Neural cell (in vitro differentiated cells): ENCODE results near the gene ACIN1. TPM values are rescaled to one million over a fixed set of nuclear protein-coding genes. Genes with fewer than 3 reads are reported as not detected.

Source experiments
- H2AFZ ChIP-seq: fragments of 200-600, 300-800 bp; sonication (generic), shearing (Covaris generic); 2 replicates; pipeline ENCODE4 v1.6.0; 2014; ENCODE audit warnings: low read depth, mild to moderate bottlenecking, antibody characterized with exemption, low read length, moderate library complexity
- H3F3A ChIP-seq: fragments of 200-600 bp; shearing (Covaris generic); 2 replicates; pipeline ENCODE4 v1.6.1; 2016; ENCODE audit warnings: mild to moderate bottlenecking, moderate library complexity, mixed read lengths, antibody characterized with exemption, low read length; ENCODE audit not compliant: insufficient read depth, poor library complexity, severe bottlenecking
- H3K27ac ChIP-seq: fragments of 200-600, 300-800 bp; sonication (generic), shearing (Covaris generic); 2 replicates; pipeline ENCODE4 v1.5.1; 2014; ENCODE audit warnings: mild to moderate bottlenecking, low read length, moderate library complexity
- H3K27me3 ChIP-seq: fragments of 300-800, 200-600 bp; sonication (generic), shearing (Covaris generic); 2 replicates; pipeline ENCODE4 v1.6.0; 2014; ENCODE audit warnings: mild to moderate bottlenecking, low read depth, low read length, moderate library complexity; ENCODE audit not compliant: insufficient read depth
- H3K36me3 ChIP-seq: fragments of 300-800, 200-600 bp; sonication (generic), shearing (Covaris generic); 2 replicates; pipeline ENCODE4 v1.5.1; 2014; ENCODE audit warnings: mild to moderate bottlenecking, antibody characterized with exemption, low read length, moderate library complexity; ENCODE audit not compliant: insufficient read depth
- H3K4me2 ChIP-seq: fragments of 300-800, 200-600 bp; sonication (generic), shearing (Covaris generic); 2 replicates; pipeline ENCODE4 v1.6.0; 2014; ENCODE audit warnings: mild to moderate bottlenecking, low read length
- H3K4me3 ChIP-seq: fragments of 300-800, 200-600 bp; sonication (generic), shearing (Covaris generic); 2 replicates; pipeline ENCODE4 v1.5.1; 2014; ENCODE audit warnings: mild to moderate bottlenecking, low read length, moderate library complexity
- H3K79me2 ChIP-seq: fragments of 200-600 bp; shearing (Covaris generic); replicated peaks from 2 replicates; pipeline ENCODE4 v1.6.0; 2014; ENCODE audit warnings: mild to moderate bottlenecking, low read length, moderate library complexity; ENCODE audit not compliant: insufficient read depth
- H3K9ac ChIP-seq: fragments of 300-800, 200-600 bp; sonication (generic), shearing (Covaris generic); 2 replicates; pipeline ENCODE4 v1.6.1; 2016; ENCODE audit warnings: mild to moderate bottlenecking, low read length, mixed read lengths
- H3K9me2 ChIP-seq: fragments of 200-600 bp; shearing (Covaris generic); 2 replicates; pipeline ENCODE4 v1.6.1; 2016; ENCODE audit warnings: mild to moderate bottlenecking, low read length, mixed read lengths; ENCODE audit not compliant: insufficient read depth
- H3K9me3 ChIP-seq: fragments of 200-600, 300-800 bp; sonication (generic), shearing (Covaris generic); 2 replicates; pipeline ENCODE4 v1.6.1; 2016; ENCODE audit warnings: mild to moderate bottlenecking, mixed run types, low read length, moderate library complexity, mixed read lengths
- H4K20me1 ChIP-seq: fragments of 200-600 bp; shearing (Covaris generic); 2 replicates; pipeline ENCODE4 v1.6.1; 2016; ENCODE audit warnings: mild to moderate bottlenecking, mixed run types; ENCODE audit not compliant: insufficient read depth
- EP300 ChIP-seq: fragments of 450-650 bp; conservative IDR thresholded peaks from 2 replicates; pipeline ENCODE4 v1.6.1; 2014; ENCODE audit warnings: antibody characterized with exemption, mild to moderate bottlenecking, moderate library complexity; ENCODE audit not compliant: poor library complexity, severe bottlenecking
- EZH2 ChIP-seq: fragments of 200-600, 300-800 bp; shearing (Covaris generic), sonication (generic); IDR thresholded peaks from 2 replicates; pipeline ENCODE4 v1.6.1; 2014; ENCODE audit warnings: antibody characterized with exemption, low read length, borderline replicate concordance, mild to moderate bottlenecking; ENCODE audit not compliant: insufficient read depth, poor library complexity, severe bottlenecking
- MXI1 ChIP-seq: fragments of 450-650 bp; conservative IDR thresholded peaks from 2 replicates; pipeline ENCODE4 v1.6.1; 2014; ENCODE audit warnings: antibody characterized with exemption, mild to moderate bottlenecking; ENCODE audit not compliant: poor library complexity, severe bottlenecking
- POLR2AphosphoS5 ChIP-seq: IDR thresholded peaks from 2 replicates; pipeline ENCODE4 v1.6.1; 2012
- RAD21 ChIP-seq: fragments of 450-650 bp; conservative IDR thresholded peaks from 2 replicates; pipeline ENCODE4 v1.6.1; 2014; ENCODE audit warnings: antibody characterized with exemption, mild to moderate bottlenecking, moderate library complexity
- SMC3 ChIP-seq: fragments of 450-650 bp; conservative IDR thresholded peaks from 2 replicates; pipeline ENCODE4 v1.6.1; 2014; ENCODE audit warnings: antibody characterized with exemption, mild to moderate bottlenecking, moderate library complexity; ENCODE audit not compliant: poor library complexity
- TAF1 ChIP-seq: IDR thresholded peaks from 2 replicates; pipeline ENCODE4 v1.6.1; 2012; ENCODE audit warnings: low read depth
- polyA plus RNA-seq: library from polyadenylated mRNA; depleted of rRNA; stranded (reverse); fragments of >200 nt; gene quantifications from 2 replicates; pipeline ENCODE4 v1.2.3, GENCODE V29; 2014
- TF ChIP-seq, protein P1 (sequence below): fragments of 450-650 bp; IDR thresholded peaks from 2 replicates; pipeline ENCODE4 v1.5.1; 2014; ENCODE audit warnings: antibody characterized with exemption, mild to moderate bottlenecking, moderate library complexity; ENCODE audit not compliant: poor library complexity, severe bottlenecking
- TF ChIP-seq, protein P2 (sequence below): IDR thresholded peaks from 2 replicates; pipeline ENCODE4 v1.6.1; 2012; ENCODE audit warnings: borderline replicate concordance

Gene ACIN1
- polyA plus RNA-seq, 1 donor from 2014 or later = 143 TPM

DNA sequence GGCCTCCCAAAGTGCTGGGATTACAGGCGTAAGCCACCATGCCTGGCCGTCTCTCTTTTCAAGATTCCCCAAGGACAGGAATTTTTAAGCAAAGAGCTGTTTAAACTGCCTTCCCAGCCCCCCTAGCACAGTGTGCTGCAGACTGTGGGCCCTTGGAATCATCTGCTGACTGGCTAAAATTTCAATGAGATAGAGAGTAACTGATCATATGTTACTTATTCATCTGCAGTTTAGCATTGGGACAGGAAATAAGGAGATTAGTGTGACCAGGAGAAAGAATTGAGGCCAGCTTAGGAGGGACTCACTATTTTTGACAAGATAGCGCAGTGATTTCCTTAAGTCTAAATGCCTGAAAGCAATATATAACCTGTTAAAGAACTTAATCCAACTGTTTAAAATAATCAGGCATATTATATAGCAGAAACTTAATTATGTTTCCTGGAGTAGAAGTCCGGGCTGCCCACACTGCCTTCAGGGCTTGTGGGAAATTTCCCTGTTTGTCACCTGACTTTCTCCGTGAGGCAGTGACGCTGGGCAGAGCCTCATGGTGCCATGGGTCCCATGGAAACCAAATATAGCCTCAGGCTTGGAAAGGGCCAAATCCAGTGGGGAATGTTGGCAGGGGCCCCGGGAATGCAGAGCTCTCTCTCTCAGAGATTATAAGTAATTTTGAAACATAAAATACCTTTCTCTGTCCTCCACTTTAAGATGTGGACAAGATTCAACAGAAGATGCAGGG is 46.9 kb upstream of the ACIN1 start:
- Histone ChIP-seq H2AFZ (no peak overlapping the region), H3K27ac (no peak overlapping the region), H3K27me3 (no peaks in the 10 kb centered on the region), H3K9ac (no peak overlapping the region), H3K9me2 (no peaks in the 10 kb centered on the region), H3K79me2 (no peaks in the 10 kb centered on the region), H3K9me3 (no peaks in the 10 kb centered on the region), H3K36me3 (no peaks in the 10 kb centered on the region), H4K20me1 (no peaks in the 10 kb centered on the region), H3K4me3 (no peak overlapping the region), H3K4me2 (no peak overlapping the region), H3F3A (no peaks in the 10 kb centered on the region)
- TF ChIP-seq EZH2 = no peak
- TF ChIP-seq RAD21 = no peak
- no peak for TF ChIP-seq POLR2AphosphoS5
- TF ChIP-seq, protein P1, sequence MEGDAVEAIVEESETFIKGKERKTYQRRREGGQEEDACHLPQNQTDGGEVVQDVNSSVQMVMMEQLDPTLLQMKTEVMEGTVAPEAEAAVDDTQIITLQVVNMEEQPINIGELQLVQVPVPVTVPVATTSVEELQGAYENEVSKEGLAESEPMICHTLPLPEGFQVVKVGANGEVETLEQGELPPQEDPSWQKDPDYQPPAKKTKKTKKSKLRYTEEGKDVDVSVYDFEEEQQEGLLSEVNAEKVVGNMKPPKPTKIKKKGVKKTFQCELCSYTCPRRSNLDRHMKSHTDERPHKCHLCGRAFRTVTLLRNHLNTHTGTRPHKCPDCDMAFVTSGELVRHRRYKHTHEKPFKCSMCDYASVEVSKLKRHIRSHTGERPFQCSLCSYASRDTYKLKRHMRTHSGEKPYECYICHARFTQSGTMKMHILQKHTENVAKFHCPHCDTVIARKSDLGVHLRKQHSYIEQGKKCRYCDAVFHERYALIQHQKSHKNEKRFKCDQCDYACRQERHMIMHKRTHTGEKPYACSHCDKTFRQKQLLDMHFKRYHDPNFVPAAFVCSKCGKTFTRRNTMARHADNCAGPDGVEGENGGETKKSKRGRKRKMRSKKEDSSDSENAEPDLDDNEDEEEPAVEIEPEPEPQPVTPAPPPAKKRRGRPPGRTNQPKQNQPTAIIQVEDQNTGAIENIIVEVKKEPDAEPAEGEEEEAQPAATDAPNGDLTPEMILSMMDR = no peak
- TF ChIP-seq EP300 = no peak
- TF ChIP-seq, protein P2, sequence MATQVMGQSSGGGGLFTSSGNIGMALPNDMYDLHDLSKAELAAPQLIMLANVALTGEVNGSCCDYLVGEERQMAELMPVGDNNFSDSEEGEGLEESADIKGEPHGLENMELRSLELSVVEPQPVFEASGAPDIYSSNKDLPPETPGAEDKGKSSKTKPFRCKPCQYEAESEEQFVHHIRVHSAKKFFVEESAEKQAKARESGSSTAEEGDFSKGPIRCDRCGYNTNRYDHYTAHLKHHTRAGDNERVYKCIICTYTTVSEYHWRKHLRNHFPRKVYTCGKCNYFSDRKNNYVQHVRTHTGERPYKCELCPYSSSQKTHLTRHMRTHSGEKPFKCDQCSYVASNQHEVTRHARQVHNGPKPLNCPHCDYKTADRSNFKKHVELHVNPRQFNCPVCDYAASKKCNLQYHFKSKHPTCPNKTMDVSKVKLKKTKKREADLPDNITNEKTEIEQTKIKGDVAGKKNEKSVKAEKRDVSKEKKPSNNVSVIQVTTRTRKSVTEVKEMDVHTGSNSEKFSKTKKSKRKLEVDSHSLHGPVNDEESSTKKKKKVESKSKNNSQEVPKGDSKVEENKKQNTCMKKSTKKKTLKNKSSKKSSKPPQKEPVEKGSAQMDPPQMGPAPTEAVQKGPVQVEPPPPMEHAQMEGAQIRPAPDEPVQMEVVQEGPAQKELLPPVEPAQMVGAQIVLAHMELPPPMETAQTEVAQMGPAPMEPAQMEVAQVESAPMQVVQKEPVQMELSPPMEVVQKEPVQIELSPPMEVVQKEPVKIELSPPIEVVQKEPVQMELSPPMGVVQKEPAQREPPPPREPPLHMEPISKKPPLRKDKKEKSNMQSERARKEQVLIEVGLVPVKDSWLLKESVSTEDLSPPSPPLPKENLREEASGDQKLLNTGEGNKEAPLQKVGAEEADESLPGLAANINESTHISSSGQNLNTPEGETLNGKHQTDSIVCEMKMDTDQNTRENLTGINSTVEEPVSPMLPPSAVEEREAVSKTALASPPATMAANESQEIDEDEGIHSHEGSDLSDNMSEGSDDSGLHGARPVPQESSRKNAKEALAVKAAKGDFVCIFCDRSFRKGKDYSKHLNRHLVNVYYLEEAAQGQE = no peak
- TF ChIP-seq TAF1 = no peak
- no peak for TF ChIP-seq MXI1
- TF ChIP-seq SMC3 = no peak

DNA sequence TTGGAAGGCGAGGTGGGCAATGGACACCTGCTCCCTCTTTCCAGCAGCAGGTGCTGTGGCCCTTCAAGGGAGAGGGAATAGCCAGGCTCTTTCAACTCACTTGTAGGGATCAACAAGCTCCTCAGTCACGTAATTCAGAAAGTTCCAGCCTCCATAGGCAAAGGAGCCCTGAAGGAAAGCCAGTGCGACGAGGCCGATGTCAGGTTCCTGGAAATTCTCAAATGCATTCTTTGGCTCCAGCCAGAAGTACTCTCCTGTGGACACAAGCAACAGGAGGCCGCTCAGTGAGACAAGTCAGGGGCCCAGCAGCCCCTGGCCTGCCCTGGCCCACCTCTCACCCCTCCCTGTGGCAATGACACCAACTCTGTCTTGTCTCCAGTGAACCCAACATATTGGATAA is 45.4 kb upstream of the ACIN1 start:
- H3K9ac ChIP-seq = no peak overlapping the region
- H3F3A ChIP-seq = no peaks in the 10 kb centered on the region
- no peaks in the 10 kb centered on the region for H3K9me2 ChIP-seq
- H3K27me3 ChIP-seq = no peaks in the 10 kb centered on the region
- H3K4me2 ChIP-seq = no peak overlapping the region
- TF ChIP-seq EZH2 (no peak), EP300 (no peak), SMC3 (no peak), POLR2AphosphoS5 (no peak)
- TF ChIP-seq, protein P1 = no peak
- H3K27ac ChIP-seq = no peak overlapping the region
- H4K20me1 ChIP-seq = no peaks in the 10 kb centered on the region
- no peaks in the 10 kb centered on the region for H3K79me2 ChIP-seq
- H3K36me3 ChIP-seq = no peaks in the 10 kb centered on the region
- no peak overlapping the region for H2AFZ ChIP-seq
- no peak overlapping the region for H3K4me3 ChIP-seq
- H3K9me3 ChIP-seq = no peaks in the 10 kb centered on the region
